Activated T-helper 1 cell treated with anti-CD3 and anti-CD28 coated beads, Interleukin-2, amount 50 U/mL, for 16 hours (primary cell): Measurements from ENCODE around the gene NPIPA1.
"Not testable (repeated sequence)": the region's sequence is repeated elsewhere in the genome, so short reads cannot be mapped to it uniquely, and the experiment has no call there.

Experiments used
- DNase-seq, 2 donors: peaks; one replicate each; pipeline ENCODE4 v3.0.0-alpha.2; 2020; ENCODE audit warnings: low read depth in 1 of 2, low spot score in 1 of 2

The NPIPA1 gene

GRCh38 chr16:14976971-14977736 is 39.9 kb downstream of the NPIPA1 start:
- DNase-seq = not testable (repeated sequence)

- not testable (repeated sequence) for DNase-seq
These were observed 41.0 kb downstream of the NPIPA1 start for GRCh38 chr16:14978281-14978680.

- not testable (repeated sequence) for DNase-seq
These were observed 41.7 kb downstream of the NPIPA1 start for GRCh38 chr16:14978908-14979307.

GRCh38 chr16:14981234-14981633 is 44.0 kb downstream of the NPIPA1 start:
- not testable (repeated sequence) for DNase-seq

- not testable (repeated sequence) for DNase-seq
These were observed 45.3 kb downstream of the NPIPA1 start for GRCh38 chr16:14982521-14982920.

- DNase-seq = not testable (repeated sequence)
These were observed 50.8 kb downstream of the NPIPA1 start for GRCh38 chr16:14988092-14988491.

GRCh38 chr16:14988661-14989191 is 51.5 kb downstream of the NPIPA1 start:
- not testable (repeated sequence) for DNase-seq

GRCh38 chr16:14989291-14990281 is 52.3 kb downstream of the NPIPA1 start:
- not testable (repeated sequence) for DNase-seq

- DNase-seq = not testable (repeated sequence)
These were observed 56.3 kb downstream of the NPIPA1 start for GRCh38 chr16:14993277-14994151.

GRCh38 chr16:14996702-14997101 is 59.5 kb downstream of the NPIPA1 start:
- not testable (repeated sequence) for DNase-seq

GRCh38 chr16:14998300-14998699 is 61.1 kb downstream of the NPIPA1 start:
- not testable (repeated sequence) for DNase-seq

GRCh38 chr16:14999845-15000244 is 62.6 kb downstream of the NPIPA1 start:
- DNase-seq = not testable (repeated sequence)
